ENCODE results near the gene LRRC7.

DNA sequence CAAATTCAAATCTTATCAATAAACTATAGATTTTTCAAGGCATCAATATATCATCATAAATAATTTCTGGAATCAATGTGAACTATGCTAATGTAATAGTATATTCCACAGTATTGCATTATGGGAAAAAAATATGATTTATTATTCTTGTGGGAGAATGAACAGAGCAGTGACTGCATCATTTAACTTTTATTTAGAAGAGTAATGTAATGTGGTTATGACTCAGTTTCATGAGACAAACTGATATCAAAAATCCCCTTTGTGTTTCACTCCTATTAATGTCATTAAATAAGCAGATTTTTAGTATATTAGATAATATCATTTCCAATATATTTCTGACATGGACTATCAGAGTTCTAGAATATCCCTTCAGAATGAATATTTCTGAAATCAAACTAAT, 450.0 kb downstream of the LRRC7 start:
- TF ChIP-seq, protein P1, sequence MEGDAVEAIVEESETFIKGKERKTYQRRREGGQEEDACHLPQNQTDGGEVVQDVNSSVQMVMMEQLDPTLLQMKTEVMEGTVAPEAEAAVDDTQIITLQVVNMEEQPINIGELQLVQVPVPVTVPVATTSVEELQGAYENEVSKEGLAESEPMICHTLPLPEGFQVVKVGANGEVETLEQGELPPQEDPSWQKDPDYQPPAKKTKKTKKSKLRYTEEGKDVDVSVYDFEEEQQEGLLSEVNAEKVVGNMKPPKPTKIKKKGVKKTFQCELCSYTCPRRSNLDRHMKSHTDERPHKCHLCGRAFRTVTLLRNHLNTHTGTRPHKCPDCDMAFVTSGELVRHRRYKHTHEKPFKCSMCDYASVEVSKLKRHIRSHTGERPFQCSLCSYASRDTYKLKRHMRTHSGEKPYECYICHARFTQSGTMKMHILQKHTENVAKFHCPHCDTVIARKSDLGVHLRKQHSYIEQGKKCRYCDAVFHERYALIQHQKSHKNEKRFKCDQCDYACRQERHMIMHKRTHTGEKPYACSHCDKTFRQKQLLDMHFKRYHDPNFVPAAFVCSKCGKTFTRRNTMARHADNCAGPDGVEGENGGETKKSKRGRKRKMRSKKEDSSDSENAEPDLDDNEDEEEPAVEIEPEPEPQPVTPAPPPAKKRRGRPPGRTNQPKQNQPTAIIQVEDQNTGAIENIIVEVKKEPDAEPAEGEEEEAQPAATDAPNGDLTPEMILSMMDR (IDR thresholded peaks at IDR 0.05) = no peak
- TF ChIP-seq POLR2A (IDR thresholded peaks at IDR 0.05) = no peak
